GM12878 (cell line): ENCODE results near the gene ESM1. TPM values are rescaled to one million over a fixed set of nuclear protein-coding genes. Genes with fewer than 3 reads are reported as not detected.

Experiments
- ATAC-seq: fragments of 200-7000 bp; cut with Tn5 transposase; 3 replicates; pipeline ENCODE4 v1.9.1; 2020; ENCODE audit warnings: mild to moderate bottlenecking, moderate library complexity
- BruUV-seq: library from RNA; stranded (reverse); fragments of 400-500 nt; replicated peaks from 2 replicates; lab custom pipeline; 2021; lab: Mats Ljungman, UMichigan
- CTCF ChIA-PET: fragments of 300-600 bp; sonication (Branson Sonifier 250); formaldehyde crosslinking; extraction: SDS; loops from one replicate; lab custom pipeline; 2021; ENCODE audit warnings: inconsistent platforms; lab: Yijun Ruan, JAX
- POLR2A ChIA-PET: fragments of 350-600 bp; formaldehyde crosslinking; extraction: SDS; loops from one replicate; lab custom pipeline; 2021; ENCODE audit warnings: inconsistent platforms; lab: Charles Lee
- RAD21 ChIA-PET: fragments of 300-600 bp; sonication (Branson Sonifier 250); formaldehyde crosslinking; loops from one replicate; lab custom pipeline; 2023; ENCODE audit warnings: antibody characterized with exemption; ENCODE audit not compliant: unreplicated experiment; lab: Charles Lee
- SMC1A ChIA-PET: fragments of 300-600 bp; sonication (Branson Sonifier 250); formaldehyde crosslinking; loops from one replicate; lab custom pipeline; 2023; ENCODE audit not compliant: unreplicated experiment, uncharacterized antibody; lab: Charles Lee
- DNase-seq: peaks from one replicate; pipeline ENCODE4 v3.0.0-alpha.2; 2011; ENCODE audit warnings: low read depth, low spot score
- FAIRE-seq: peaks from 3 replicates; lab custom pipeline; 2011; peaks lifted over from hg19 to GRCh38; lab: Jason Lieb, UNC
- H2AFZ ChIP-seq: 2 replicates; pipeline ENCODE4 v1.6.0; 2011; ENCODE audit warnings: low read depth, low read length, control low read depth; ENCODE audit not compliant: control insufficient read depth
- H3K27ac ChIP-seq: 2 replicates; pipeline ENCODE4 v1.5.1; 2011; ENCODE audit warnings: control low read depth; ENCODE audit not compliant: control insufficient read depth, insufficient read depth
- H3K27me3 ChIP-seq, 2 experiments: replicated peaks in 1 of 2; 2 replicates each; pipeline versions ENCODE4 v1.6.0 to v1.6.1; 2011; ENCODE audit warnings: low read length in 1 of 2; ENCODE audit not compliant: control insufficient read depth in 2 of 2, insufficient read depth in 2 of 2
- H3K36me3 ChIP-seq, 2 experiments: 2 replicates each; pipeline ENCODE4 v1.5.1; 2011; ENCODE audit warnings: low read length in 1 of 2; ENCODE audit not compliant: control insufficient read depth in 2 of 2, insufficient read depth in 2 of 2
- H3K4me1 ChIP-seq: 2 replicates; pipeline ENCODE4 v1.6.1; 2011; ENCODE audit warnings: mild to moderate bottlenecking, low read length, moderate library complexity, mixed read lengths; ENCODE audit not compliant: control insufficient read depth, insufficient read depth
- H3K4me2 ChIP-seq: 2 replicates; pipeline ENCODE4 v1.6.0; 2011; ENCODE audit warnings: control low read depth; ENCODE audit not compliant: control insufficient read depth, insufficient read depth
- H3K4me3 ChIP-seq: fragments of 200-600 bp; sonication (generic); 2 replicates; pipeline ENCODE4 v1.5.1; 2016
- H3K79me2 ChIP-seq: 2 replicates; pipeline ENCODE4 v1.6.0; 2011; ENCODE audit warnings: low read length; ENCODE audit not compliant: control insufficient read depth, insufficient read depth
- H3K9ac ChIP-seq: 2 replicates; pipeline ENCODE4 v1.8.0; 2011; ENCODE audit warnings: low read length, control low read depth, mixed read lengths; ENCODE audit not compliant: control insufficient read depth, insufficient read depth
- H3K9me3 ChIP-seq: replicated peaks from 3 replicates; pipeline ENCODE4 v1.5.1; 2011; ENCODE audit warnings: mild to moderate bottlenecking, low read length; ENCODE audit not compliant: control insufficient read depth, insufficient read depth
- H4K20me1 ChIP-seq: 2 replicates; pipeline ENCODE4 v1.6.0; 2011; ENCODE audit not compliant: control insufficient read depth, insufficient read depth
- CHD4 ChIP-seq: fragments of 200-600 bp; sonication (generic); IDR thresholded peaks from 2 replicates; pipeline ENCODE4 v1.6.1; 2016; ENCODE audit warnings: mild to moderate bottlenecking
- HCFC1 ChIP-seq: fragments of 150-350 bp; IDR thresholded peaks from 2 replicates; pipeline ENCODE4 v1.6.1; 2014; ENCODE audit warnings: low read length
- NFIC ChIP-seq: IDR thresholded peaks from 2 replicates; pipeline ENCODE4 v1.6.1; 2012; ENCODE audit warnings: low read depth, mild to moderate bottlenecking, inconsistent platforms, low read length, moderate library complexity
- POLR2A ChIP-seq: IDR thresholded peaks from 2 replicates; pipeline ENCODE4 v1.6.1; 2011; ENCODE audit warnings: low read depth, mild to moderate bottlenecking, low read length
- POLR2AphosphoS2 ChIP-seq: IDR thresholded peaks from 2 replicates; pipeline ENCODE4 v1.6.1; 2011; ENCODE audit warnings: low read depth, mild to moderate bottlenecking, low read length, improper control_type of control experiment, moderate library complexity
- RELA ChIP-seq: fragments of 450-650 bp; IDR thresholded peaks from 2 replicates; pipeline ENCODE4 v1.8.0; 2014; ENCODE audit warnings: borderline replicate concordance; ENCODE audit not compliant: partially characterized antibody
- SIN3A ChIP-seq: IDR thresholded peaks from 2 replicates; pipeline ENCODE4 v1.6.1; 2012; ENCODE audit warnings: low read depth, low read length, improper control_type of control experiment
- WGBS: methylation state at CpG from one replicate; pipeline ENCODE4 v1.1.6; 2016; ENCODE audit warnings: low lambda C conversion rate; ENCODE audit not compliant: insufficient replicate concordance, insufficient coverage; ENCODE audit errors: missing lambda C conversion rate; 5-methylcytosine and 5-hydroxymethylcytosine counted together
- in situ Hi-C: fragments of 300-500 bp; cut with MboI; formaldehyde crosslinking; loops from 9 replicates; pipeline ENCODE4 v1.14.3; 2018; ENCODE audit warnings: mixed read lengths
- intact Hi-C: fragments of 100-400 bp; cut with micrococcal nuclease; formaldehyde crosslinking; loops from one replicate; pipeline ENCODE4 v1.14.2; 2022; ENCODE audit not compliant: unreplicated experiment
- polyA plus RNA-seq, 11 experiments: library from polyadenylated mRNA; depleted of rRNA in 4 of 11; unstranded in 6 of 11; stranded (reverse) in 5 of 11; fragments of >200 nt; fragmentation: Nextera tagmentation in 4 of 11; fragmentation: Illumina TruSeq in 1 of 11; extraction: Ambion mirVana in 4 of 11; extraction: Trizol in 1 of 11; gene quantifications; 1 replicate in 1 of 11; 2 replicates in 10 of 11; pipeline versions ENCODE4 v1.2.1 to v1.2.3, GENCODE V29; 2011 to 2016; ENCODE audit warnings: inconsistent platforms in 2 of 11, missing spikeins in 2 of 11, low read depth in 1 of 11
- total RNA-seq, 4 experiments: library from RNA; depleted of rRNA in 3 of 4; stranded (reverse); fragments of >200 nt in 3 of 4; fragmentation: Illumina TruSeq in 1 of 4; extraction: Trizol in 1 of 4; gene quantifications; 2 replicates each; pipeline versions ENCODE4 v1.2.1 to v1.2.3, GENCODE V29; 2013 to 2021
- TF ChIP-seq, protein P1 (sequence below), 3 experiments: IDR thresholded peaks in 2 of 3; conservative IDR thresholded peaks in 1 of 3; 2 replicates each; pipeline ENCODE4 v1.5.1; 2011; ENCODE audit warnings: low read depth in 3 of 3, low read length in 3 of 3, mild to moderate bottlenecking in 3 of 3, control low read depth in 2 of 3, moderate library complexity in 2 of 3, inconsistent platforms in 1 of 3, mixed read lengths in 1 of 3; ENCODE audit not compliant: control insufficient read depth in 2 of 3, insufficient read depth in 1 of 3; ENCODE audit errors: extremely low read depth in 1 of 3
- TF ChIP-seq, protein P2 (sequence below): IDR thresholded peaks from 2 replicates; pipeline ENCODE4 v1.6.1; 2012; ENCODE audit warnings: mild to moderate bottlenecking, low read depth, low read length

ESM1 gene
- total and polyA plus RNA-seq, 10 of the 15 experiments (the other 5 are each of a cell fraction or from before 2014, with no cell fraction given): not detected

DNA sequence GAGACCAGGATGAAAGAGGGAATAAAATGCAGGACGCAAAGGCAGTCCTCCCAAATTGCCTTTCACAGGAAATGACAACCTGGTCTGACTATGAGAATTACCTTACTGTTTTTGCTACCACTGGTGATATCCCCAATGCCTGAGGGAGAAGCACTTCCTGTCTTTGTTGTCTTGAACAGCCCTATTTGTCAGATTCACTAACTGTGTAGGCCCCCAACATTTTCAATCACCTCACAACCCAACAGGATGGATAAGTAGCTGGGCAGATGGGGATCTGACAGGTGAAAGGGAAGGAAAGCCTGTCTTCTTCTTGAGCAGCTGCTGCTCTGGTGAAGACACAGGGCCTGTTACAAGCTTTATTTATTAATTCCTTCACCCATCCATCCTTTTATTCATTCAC is 9.7 kb downstream of the ESM1 start:
- ChIA-PET SMC1A (no interaction called here), RAD21 (no interaction called here), CTCF (no interaction called here), POLR2A (no interaction called here)
- H3K27me3 ChIP-seq: peaks cover 0 to 2% of the 10 kb centered on the region in 2 experiments; a peak in 1 of 4 replicates
- H4K20me1 ChIP-seq: no peaks in the 10 kb centered on the region
- 69% methylated on average over 1 of the region's 1 CpG for WGBS
- no peaks in the 10 kb centered on the region for H3K9me3 ChIP-seq
- H3K4me3 ChIP-seq: no peak overlapping the region
- no peak overlapping the region for H2AFZ ChIP-seq
- H3K79me2 ChIP-seq: no peaks in the 10 kb centered on the region
- H3K27ac ChIP-seq: no peak overlapping the region
- DNase-seq (no peak), ATAC-seq (no peak), FAIRE-seq (no peak)
- H3K4me1 ChIP-seq: no peaks in the 10 kb centered on the region
- H3K36me3 ChIP-seq: no peaks in the 10 kb centered on the region
- TF ChIP-seq CHD4 (no peak), POLR2AphosphoS2 (no peak), RELA (no peak), HCFC1 (no peak), POLR2A (no peak), SIN3A (no peak), NFIC (no peak)
- TF ChIP-seq, protein P1, sequence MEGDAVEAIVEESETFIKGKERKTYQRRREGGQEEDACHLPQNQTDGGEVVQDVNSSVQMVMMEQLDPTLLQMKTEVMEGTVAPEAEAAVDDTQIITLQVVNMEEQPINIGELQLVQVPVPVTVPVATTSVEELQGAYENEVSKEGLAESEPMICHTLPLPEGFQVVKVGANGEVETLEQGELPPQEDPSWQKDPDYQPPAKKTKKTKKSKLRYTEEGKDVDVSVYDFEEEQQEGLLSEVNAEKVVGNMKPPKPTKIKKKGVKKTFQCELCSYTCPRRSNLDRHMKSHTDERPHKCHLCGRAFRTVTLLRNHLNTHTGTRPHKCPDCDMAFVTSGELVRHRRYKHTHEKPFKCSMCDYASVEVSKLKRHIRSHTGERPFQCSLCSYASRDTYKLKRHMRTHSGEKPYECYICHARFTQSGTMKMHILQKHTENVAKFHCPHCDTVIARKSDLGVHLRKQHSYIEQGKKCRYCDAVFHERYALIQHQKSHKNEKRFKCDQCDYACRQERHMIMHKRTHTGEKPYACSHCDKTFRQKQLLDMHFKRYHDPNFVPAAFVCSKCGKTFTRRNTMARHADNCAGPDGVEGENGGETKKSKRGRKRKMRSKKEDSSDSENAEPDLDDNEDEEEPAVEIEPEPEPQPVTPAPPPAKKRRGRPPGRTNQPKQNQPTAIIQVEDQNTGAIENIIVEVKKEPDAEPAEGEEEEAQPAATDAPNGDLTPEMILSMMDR (IDR thresholded peaks at IDR 0.05 in 2 of 3, conservative IDR thresholded peaks at IDR 0.05 in 1 of 3; ENCODE audit: control insufficient read depth in 2 of 3, extremely low read depth in 1 of 3, insufficient read depth in 1 of 3, low read depth in 3 of 3, low read length in 3 of 3): no peak
- TF ChIP-seq, protein P2, sequence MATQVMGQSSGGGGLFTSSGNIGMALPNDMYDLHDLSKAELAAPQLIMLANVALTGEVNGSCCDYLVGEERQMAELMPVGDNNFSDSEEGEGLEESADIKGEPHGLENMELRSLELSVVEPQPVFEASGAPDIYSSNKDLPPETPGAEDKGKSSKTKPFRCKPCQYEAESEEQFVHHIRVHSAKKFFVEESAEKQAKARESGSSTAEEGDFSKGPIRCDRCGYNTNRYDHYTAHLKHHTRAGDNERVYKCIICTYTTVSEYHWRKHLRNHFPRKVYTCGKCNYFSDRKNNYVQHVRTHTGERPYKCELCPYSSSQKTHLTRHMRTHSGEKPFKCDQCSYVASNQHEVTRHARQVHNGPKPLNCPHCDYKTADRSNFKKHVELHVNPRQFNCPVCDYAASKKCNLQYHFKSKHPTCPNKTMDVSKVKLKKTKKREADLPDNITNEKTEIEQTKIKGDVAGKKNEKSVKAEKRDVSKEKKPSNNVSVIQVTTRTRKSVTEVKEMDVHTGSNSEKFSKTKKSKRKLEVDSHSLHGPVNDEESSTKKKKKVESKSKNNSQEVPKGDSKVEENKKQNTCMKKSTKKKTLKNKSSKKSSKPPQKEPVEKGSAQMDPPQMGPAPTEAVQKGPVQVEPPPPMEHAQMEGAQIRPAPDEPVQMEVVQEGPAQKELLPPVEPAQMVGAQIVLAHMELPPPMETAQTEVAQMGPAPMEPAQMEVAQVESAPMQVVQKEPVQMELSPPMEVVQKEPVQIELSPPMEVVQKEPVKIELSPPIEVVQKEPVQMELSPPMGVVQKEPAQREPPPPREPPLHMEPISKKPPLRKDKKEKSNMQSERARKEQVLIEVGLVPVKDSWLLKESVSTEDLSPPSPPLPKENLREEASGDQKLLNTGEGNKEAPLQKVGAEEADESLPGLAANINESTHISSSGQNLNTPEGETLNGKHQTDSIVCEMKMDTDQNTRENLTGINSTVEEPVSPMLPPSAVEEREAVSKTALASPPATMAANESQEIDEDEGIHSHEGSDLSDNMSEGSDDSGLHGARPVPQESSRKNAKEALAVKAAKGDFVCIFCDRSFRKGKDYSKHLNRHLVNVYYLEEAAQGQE: no peak
- intact Hi-C loops (no loop called here), in situ Hi-C loops (no loop called here)
- H3K9ac ChIP-seq: no peak overlapping the region
- no peak overlapping the region for H3K4me2 ChIP-seq
- no TSS peak for BruUV-seq
